Left kidney (tissue), 2 donors: Measurements from ENCODE around the gene KRTAP10-10. TPM values are rescaled to one million over a fixed set of nuclear protein-coding genes. Genes with fewer than 3 reads are reported as not detected.
"Not testable (repeated sequence)": the region's sequence is repeated elsewhere in the genome, so short reads cannot be mapped to it uniquely, and the experiment has no call there.

Source experiments
- DNase-seq: peaks from one replicate; pipeline ENCODE4 v3.0.0-alpha.2; 2013
- polyA plus RNA-seq: library from polyadenylated mRNA; unstranded; fragments of 120-200 nt; gene quantifications from one replicate; pipeline ENCODE4 v1.2.1, GENCODE V29; 2013; ENCODE audit not compliant: insufficient read length

Gene KRTAP10-10
- polyA plus RNA-seq, 1 donor: not detected

GRCh38 chr21:44650973-44651675, 14.0 kb downstream of the KRTAP10-10 start:
- no peak for DNase-seq

DNA sequence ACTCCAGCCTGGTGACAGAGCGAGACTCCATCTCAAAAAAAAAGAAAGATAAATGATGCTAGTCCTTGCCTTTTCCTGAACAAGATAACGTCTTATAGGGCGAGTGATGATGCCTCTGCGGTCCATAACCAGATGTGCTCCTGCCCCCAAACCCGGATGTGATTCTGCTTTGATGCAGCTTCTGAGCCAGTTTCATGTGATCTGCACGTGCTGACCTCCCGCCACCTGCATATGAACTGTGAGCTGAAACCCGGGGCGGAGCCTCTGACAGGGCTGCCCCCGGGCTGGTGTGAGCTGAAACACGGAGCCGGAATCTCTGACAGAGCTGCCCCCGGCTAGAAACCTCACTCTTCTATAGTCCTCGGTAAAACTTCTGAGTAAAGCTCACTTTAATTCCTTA, 16.0 kb downstream of the KRTAP10-10 start:
- no peak for DNase-seq

DNA sequence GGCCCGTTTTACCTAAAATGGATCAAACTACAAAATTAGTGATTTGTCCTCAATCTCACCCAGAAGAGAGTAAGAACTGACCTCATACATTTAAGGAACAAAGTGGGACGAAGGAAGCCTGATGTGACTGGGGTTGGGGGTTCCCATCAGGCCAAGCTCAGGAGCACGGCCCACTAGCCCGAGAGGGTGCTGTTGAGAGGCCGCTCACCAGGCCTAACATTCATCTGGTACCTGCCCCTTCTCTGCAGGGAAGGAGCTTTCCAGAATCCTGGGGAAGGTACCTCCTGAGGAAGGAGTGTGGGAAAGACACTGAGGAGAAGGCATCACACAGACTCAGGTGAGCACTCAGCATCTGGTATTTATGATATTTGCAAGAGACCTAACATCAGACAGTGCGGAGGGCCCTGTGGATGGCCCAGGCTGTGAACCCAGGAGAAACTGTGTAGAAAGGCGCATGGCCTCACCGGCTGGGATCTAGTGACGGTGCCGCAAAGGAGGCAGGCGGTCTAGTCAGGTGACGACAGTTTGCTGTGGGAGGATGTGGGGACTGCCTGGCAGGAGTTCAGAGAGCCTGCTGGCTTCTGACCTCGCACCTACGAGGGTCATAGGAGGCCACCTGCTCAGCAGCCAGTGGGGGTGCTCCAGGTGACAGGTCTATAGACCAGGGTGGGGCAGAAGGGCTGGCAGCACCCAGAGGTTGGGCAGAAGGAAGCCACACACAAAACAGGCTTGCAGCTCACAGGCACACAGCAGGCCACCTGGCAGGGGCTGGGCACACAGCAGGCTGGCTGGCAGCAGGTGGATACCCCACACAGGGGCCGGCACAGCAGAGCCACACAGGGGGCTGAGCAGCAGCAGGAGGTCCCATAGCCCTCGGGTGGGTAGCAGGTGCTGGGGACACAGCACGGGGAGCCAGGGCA, 16.8 kb downstream of the KRTAP10-10 start:
- no peak for DNase-seq

DNA sequence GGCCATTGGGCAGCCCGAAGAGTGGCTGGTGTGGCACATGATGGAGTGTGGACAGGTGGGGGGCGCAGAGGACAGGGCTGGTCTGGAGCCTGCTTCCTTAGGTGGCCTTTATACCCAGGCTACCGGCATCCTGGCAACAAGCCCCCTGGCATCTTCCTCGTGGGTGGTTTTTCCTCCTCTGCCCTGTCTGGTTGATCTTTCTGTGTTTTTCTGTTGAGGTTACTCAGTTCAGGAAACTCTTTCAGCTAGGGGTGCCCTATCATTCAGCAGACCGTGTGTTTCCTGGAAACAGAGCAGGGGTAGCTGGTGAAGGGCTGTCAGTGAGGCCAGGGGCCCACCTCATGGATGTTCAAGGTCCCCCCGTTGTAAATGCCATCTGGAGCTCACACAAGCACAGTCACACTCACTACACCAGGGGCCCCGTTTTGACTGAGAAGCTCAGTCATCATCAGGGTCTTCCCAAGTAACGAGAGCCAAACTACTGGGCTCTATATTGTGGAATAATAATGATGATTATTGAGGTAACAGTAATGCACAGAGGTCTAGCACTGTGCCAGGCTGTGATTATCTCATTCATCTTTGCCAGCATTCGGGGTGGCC, 17.5 kb downstream of the KRTAP10-10 start, which contains the start of gene KRTAP12-4:
TSS of gene KRTAP12-4 (minus strand) at position 84 of the 600 bp plus-strand sequence. CDS start at position 39, 45 bp downstream.
- no peak for DNase-seq

- DNase-seq: no peak
Measured at GRCh38 chr21:44656868-44657267, 19.7 kb downstream of the KRTAP10-10 start.

GRCh38 chr21:44657635-44658540, 20.7 kb downstream of the KRTAP10-10 start, which contains the start of gene KRTAP12-3:
Gene KRTAP12-3, plus strand, starts transcription at chr21:44657932. Its CDS starts 48 bp downstream, at chr21:44657980.
- DNase-seq: no peak

- no peak for DNase-seq
Measured at GRCh38 chr21:44658541-44658910, 21.4 kb downstream of the KRTAP10-10 start.

DNA sequence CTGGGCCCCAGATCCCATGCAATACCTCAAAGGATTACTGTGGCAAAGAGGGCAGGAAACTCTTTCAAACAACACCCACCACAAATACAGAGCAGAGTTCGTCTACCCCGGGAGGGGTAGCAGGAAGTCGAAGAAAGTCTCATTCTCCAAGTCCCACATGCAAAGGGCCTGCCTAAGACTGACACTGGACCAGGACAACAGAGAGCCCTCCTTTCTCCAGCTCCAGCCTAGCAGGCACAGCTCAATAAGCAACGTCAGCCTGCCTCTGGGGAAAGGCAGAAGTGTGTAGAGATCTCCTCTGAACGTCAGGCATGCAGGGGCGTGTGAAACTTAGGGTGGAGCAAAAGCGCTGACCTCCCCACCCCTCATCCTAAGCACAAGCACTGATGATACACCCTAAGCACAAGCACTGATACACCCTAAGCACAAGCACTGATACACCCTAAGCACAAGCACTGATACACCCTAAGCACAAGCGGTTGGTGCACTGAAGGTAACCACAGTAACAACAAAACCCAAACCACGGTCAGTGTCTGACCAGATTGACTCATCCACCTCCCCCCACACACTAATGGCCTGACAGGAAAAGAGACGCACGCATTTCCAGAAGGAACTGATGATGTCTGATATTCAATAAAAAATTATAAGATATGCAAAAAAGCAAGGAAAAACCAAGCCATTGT, 21.9 kb downstream of the KRTAP10-10 start:
- DNase-seq: no peak

DNA sequence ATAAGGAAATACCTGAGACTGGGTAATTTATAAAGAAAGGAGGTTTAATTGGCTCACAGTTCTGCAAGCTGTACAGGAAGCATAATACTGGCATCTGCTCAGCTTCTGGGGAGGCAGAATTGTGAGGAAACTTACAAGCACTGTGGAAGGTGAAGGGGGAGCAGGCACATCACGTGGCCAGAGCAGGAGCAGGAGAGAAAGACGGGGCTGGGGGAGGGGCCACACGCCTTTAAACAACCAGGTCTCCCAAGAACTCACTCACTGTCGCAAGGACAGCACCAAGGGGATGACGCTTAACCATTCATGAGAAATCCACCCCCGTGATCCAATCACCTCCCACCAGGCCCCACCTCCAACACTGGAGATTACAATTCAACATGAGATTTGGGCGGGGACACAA, 24.4 kb downstream of the KRTAP10-10 start:
- DNase-seq: not testable (repeated sequence)

DNA sequence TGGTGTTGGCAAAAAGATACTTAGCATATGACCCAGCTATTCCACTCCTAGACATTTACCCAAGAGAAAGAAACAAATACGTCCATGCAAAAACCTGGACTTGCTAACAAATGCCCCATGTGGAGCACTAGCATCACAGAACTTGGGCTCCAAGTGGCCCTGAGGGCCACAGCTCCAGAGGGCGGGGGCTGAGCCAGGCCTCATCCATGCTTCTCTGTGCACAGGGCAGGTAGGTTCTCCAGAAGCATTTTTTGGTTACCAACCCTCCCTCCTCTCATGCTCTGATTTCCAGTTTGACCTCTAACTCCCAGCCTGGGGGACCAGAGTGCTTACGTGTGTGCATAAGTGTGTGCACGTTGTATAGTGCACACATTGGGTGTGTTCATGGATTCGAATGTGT, 27.5 kb downstream of the KRTAP10-10 start:
- DNase-seq: no peak

GRCh38 chr21:44666401-44667320, 29.5 kb downstream of the KRTAP10-10 start, which contains the start of gene KRTAP12-2:
Gene KRTAP12-2, minus strand, starts transcription at chr21:44666927. Its CDS starts 41 bp downstream, at chr21:44666886.
- DNase-seq: no peak

DNA sequence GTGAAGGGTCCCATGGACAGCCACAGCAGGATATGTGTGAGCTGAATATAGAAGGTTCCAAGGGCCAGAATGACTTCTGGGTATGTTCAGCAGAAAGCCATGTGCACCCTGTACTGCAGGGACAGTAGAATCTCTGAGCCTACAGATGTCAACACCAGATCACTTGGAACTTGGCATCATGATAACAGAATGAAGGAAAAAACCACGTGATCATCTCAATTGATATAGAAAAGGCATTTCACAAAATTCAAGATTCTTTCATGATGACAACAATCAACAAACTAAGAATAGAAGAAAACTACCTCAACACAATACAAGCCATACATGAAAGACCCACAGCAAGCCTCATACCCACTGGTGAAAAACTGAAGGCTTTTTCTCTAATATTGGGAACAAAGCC, 30.5 kb downstream of the KRTAP10-10 start:
- DNase-seq: no peak

GRCh38 chr21:44670642-44671432, 33.7 kb downstream of the KRTAP10-10 start:
- no peak for DNase-seq

DNA sequence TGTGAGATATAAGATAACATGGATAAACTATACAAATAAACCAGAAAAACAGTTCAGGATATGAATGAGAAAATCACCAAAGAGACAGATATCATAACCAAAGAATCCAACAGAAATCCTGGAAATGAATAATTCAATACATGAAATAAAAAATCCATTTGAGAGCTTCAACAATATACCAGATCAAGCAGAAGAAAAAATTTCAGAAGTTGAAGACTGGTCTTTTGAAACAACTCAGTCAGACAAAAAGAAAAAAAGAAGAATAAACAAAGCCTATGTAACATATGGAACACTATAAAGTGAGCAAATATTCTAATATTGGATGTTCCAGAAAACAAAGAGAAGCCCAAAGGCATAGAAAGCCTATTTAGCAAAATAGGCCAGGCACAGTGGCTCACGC, 34.8 kb downstream of the KRTAP10-10 start:
- DNase-seq: no peak

- no peak for DNase-seq
Measured at GRCh38 chr21:44677881-44678280, 40.7 kb downstream of the KRTAP10-10 start.

- no peak for DNase-seq
Measured at GRCh38 chr21:44681152-44681551, 44.0 kb downstream of the KRTAP10-10 start.

DNA sequence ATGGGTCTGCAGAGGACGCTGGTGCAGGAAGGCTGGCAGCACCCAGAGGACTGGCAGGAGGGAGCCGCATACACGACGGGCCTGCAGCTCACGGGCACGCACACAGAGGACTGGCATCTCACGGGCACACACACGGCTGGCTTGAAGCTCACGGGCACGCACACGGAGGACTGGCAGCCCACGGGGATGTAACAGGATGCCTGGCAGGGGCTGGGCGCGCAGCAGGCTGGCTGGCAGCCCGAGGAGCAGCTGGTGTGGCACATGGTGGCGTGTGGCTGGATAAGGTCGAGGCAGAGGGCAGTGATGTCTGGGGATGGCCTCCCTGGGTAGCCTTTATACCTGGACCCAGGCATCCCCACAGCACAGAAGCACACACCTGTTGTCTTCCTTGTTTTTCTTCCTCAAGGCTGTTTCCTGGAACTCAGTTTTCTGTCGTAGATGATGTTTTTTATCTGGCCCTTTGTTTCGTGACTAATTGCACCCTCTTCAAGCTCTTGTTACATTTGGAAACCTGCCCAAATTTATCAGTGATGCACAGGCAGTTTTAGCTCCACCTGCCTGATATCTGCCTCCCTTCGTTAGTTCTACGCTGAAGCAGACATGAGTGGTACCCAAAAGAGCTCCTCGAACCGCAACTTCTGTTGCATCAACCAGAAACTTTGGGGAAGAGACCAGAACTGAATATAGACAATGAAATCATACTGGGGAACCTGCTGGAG, 44.9 kb downstream of the KRTAP10-10 start, which contains the start of gene KRTAP12-1:
TSS of gene KRTAP12-1 (minus strand) at position 303 of the 719 bp plus-strand sequence. CDS start at position 263, 40 bp downstream.
- DNase-seq: no peak

- DNase-seq: no peak
Measured at GRCh38 chr21:44682580-44683151, 45.5 kb downstream of the KRTAP10-10 start.
